HL-60 (cell line): ENCODE results near the gene ACP6.

ENCODE experiments used
- DNase-seq, 2 experiments: peaks; one replicate each; pipeline ENCODE4 v3.0.0-alpha.2; 2010 to 2020; ENCODE audit warnings: low read depth in 1 of 2, low spot score in 1 of 2
- H3K27ac ChIP-seq: fragments of 250-450 bp; sonication (Bioruptor Pico); replicated peaks from 2 replicates; pipeline ENCODE4 v1.5.1; 2020; ENCODE audit warnings: mild to moderate bottlenecking, moderate library complexity
- H3K27me3 ChIP-seq: fragments of 250-450 bp; sonication (Bioruptor Pico); 2 replicates; pipeline ENCODE4 v1.5.1; 2021; ENCODE audit warnings: mild to moderate bottlenecking, moderate library complexity; ENCODE audit not compliant: insufficient read depth, poor library complexity, severe bottlenecking
- H3K4me3 ChIP-seq: replicated peaks from 2 replicates; pipeline ENCODE4 v1.5.1; 2011; ENCODE audit warnings: mild to moderate bottlenecking, control low read depth, low read length; ENCODE audit not compliant: insufficient read depth
- CTCF ChIP-seq: IDR thresholded peaks from one replicate; pipeline ENCODE4 v1.5.1; 2011; ENCODE audit warnings: low read length, control low read depth, inconsistent platforms; ENCODE audit not compliant: insufficient read depth
- GABPA ChIP-seq: IDR thresholded peaks from 2 replicates; pipeline ENCODE4 v1.6.1; 2012; ENCODE audit warnings: low read depth
- POLR2AphosphoS5 ChIP-seq: IDR thresholded peaks from 2 replicates; pipeline ENCODE4 v1.6.1; 2012; ENCODE audit warnings: low read depth
- REST ChIP-seq: IDR thresholded peaks from 2 replicates; pipeline ENCODE4 v1.6.1; 2012; ENCODE audit warnings: low read depth; ENCODE audit not compliant: insufficient replicate concordance
- SPI1 ChIP-seq: IDR thresholded peaks from 2 replicates; pipeline ENCODE4 v1.6.1; 2012; ENCODE audit warnings: low read depth, mild to moderate bottlenecking, borderline replicate concordance
- long read RNA-seq: library from polyadenylated mRNA; unstranded; transcript quantifications from one replicate; pipeline ENCODE4 v2.0.0, GENCODE V29; 2020

ACP6 gene
- long read RNA-seq, full-length matches to known transcripts, result 45 of 70 reads
- long read RNA-seq, partial matches to known transcripts, result 7 of 70 reads
- long read RNA-seq, other reads (novel, unspliced or antisense), result 18 of 70 reads

- Histone ChIP-seq H3K4me3 (peak within 1 kb of the TSS; percentile 50), H3K27ac (peak within 1 kb of the TSS; percentile 55), H3K27me3 (no peaks in the 10 kb centered on the region)
- no peak for TF ChIP-seq SPI1
- no peak for TF ChIP-seq POLR2AphosphoS5
- no peak for TF ChIP-seq GABPA
- TF ChIP-seq CTCF, result no peak
- no peak for TF ChIP-seq REST
- peak; percentile 46 to 92 for DNase-seq
These were observed at the start of gene ACP6 for GRCh38 chr1:147670319-147671001. Gene ACP6 (minus strand): TSS chr1:147670524. CDS start chr1:147670048, 476 bp downstream.

GRCh38 chr1:147719711-147720225 lies 49.4 kb upstream of the ACP6 start:
- Histone ChIP-seq H3K27me3 (peaks cover 6% of the 10 kb centered on the region), H3K4me3 (no peak overlapping the region), H3K27ac (no peak overlapping the region)
- TF ChIP-seq CTCF, result no peak
- TF ChIP-seq POLR2AphosphoS5, result no peak
- DNase-seq, result no peak

- no peak for DNase-seq
- H3K4me3 ChIP-seq, result no peak overlapping the region
- no peak for TF ChIP-seq CTCF
- TF ChIP-seq POLR2AphosphoS5, result no peak
- TF ChIP-seq REST, result no peak
- no peak for TF ChIP-seq GABPA
- TF ChIP-seq SPI1, result no peak
- peaks cover 7% of the 10 kb centered on the region for H3K27me3 ChIP-seq
- no peak overlapping the region for H3K27ac ChIP-seq
These were observed 48.8 kb upstream of the ACP6 start for GRCh38 chr1:147719029-147719698.
